Suprapubic skin (tissue), 4 donors: ENCODE data around the gene MCTP1. TPM values are rescaled to one million over a fixed set of nuclear protein-coding genes. Genes with fewer than 3 reads are reported as not detected.

Experiments
- DNase-seq, 2 donors: peaks; one replicate each; pipeline ENCODE4 v3.0.0-alpha.2; 2019; ENCODE audit warnings: low spot score in 2 of 2
- H3K27ac ChIP-seq: fragments of 200-600 bp; sonication (generic); one replicate; pipeline ENCODE4 v1.5.1; 2019
- H3K27me3 ChIP-seq: fragments of 200-600 bp; sonication (generic); one replicate; pipeline ENCODE4 v1.5.1; 2019
- H3K36me3 ChIP-seq: fragments of 200-600 bp; sonication (generic); one replicate; pipeline ENCODE4 v1.5.1; 2019
- H3K4me1 ChIP-seq: fragments of 200-600 bp; sonication (generic); one replicate; pipeline ENCODE4 v1.5.1; 2019
- H3K4me3 ChIP-seq: fragments of 200-600 bp; sonication (generic); one replicate; pipeline ENCODE4 v1.5.1; 2019; ENCODE audit warnings: mild to moderate bottlenecking
- H3K9me3 ChIP-seq: fragments of 200-600 bp; sonication (generic); one replicate; pipeline ENCODE4 v1.5.1; 2019
- EP300 ChIP-seq: sonication (generic); formaldehyde crosslinking; IDR thresholded peaks from one replicate; pipeline ENCODE4 v1.6.1; 2017; ENCODE audit warnings: antibody characterized with exemption
- POLR2A ChIP-seq, 2 donors: fragments of 450-650 bp; IDR thresholded peaks; one replicate each; pipeline ENCODE4 v1.6.1; 2017; ENCODE audit warnings: antibody characterized with exemption in 2 of 2, mild to moderate bottlenecking in 2 of 2, moderate library complexity in 2 of 2
- POLR2AphosphoS5 ChIP-seq, 3 donors: sonication (generic); formaldehyde crosslinking; IDR thresholded peaks; one replicate each; pipeline ENCODE4 v1.6.1; 2017; ENCODE audit warnings: antibody characterized with exemption in 3 of 3
- WGBS: methylation state at CpG from one replicate; pipeline ENCODE4 v1.1.5; 2018; 5-methylcytosine and 5-hydroxymethylcytosine counted together
- total RNA-seq, 4 donors: library from RNA; depleted of rRNA; stranded (reverse); fragments of >200 nt; gene quantifications; one replicate each; pipeline ENCODE4 v1.1.0, GENCODE V29; 2016
- TF ChIP-seq, protein P1 (sequence below), 2 donors: fragments of 200-600 bp in 1 of 2; fragments of 450-650 bp in 1 of 2; sonication (generic) in 1 of 2; IDR thresholded peaks; one replicate each; pipeline ENCODE4 v1.5.1; 2016 to 2019; ENCODE audit warnings: antibody characterized with exemption in 2 of 2, mild to moderate bottlenecking in 1 of 2, moderate library complexity in 1 of 2

Gene MCTP1
- total RNA-seq, 4 donors from 2014 or later = 5.0 to 19.1 (median 10.6) TPM

DNA sequence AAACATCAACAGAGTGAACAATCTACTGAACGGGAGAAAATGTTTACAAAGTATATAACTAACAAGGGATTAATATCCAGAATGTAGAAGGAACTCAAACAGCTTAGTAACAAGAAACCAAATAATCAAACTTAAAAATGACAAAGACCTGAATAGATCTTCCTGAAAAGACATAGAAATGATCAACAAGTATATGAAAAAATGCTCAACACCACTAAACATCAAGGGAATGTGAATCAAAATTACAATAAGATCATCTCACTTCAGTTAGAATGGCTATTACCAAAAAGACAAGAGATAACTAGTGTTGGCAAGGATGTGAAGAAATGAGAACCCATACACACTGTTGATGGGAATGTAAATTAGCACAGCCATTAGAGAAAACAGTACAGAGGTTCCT, 218.8 kb downstream of the MCTP1 start:
- H3K27me3 ChIP-seq = no peaks in the 10 kb centered on the region
- WGBS = 62% methylated on average over 1 of the region's 1 CpG
- no peak for TF ChIP-seq POLR2AphosphoS5 (IDR thresholded peaks at IDR 0.05)
- TF ChIP-seq EP300 = no peak
- TF ChIP-seq, protein P1, sequence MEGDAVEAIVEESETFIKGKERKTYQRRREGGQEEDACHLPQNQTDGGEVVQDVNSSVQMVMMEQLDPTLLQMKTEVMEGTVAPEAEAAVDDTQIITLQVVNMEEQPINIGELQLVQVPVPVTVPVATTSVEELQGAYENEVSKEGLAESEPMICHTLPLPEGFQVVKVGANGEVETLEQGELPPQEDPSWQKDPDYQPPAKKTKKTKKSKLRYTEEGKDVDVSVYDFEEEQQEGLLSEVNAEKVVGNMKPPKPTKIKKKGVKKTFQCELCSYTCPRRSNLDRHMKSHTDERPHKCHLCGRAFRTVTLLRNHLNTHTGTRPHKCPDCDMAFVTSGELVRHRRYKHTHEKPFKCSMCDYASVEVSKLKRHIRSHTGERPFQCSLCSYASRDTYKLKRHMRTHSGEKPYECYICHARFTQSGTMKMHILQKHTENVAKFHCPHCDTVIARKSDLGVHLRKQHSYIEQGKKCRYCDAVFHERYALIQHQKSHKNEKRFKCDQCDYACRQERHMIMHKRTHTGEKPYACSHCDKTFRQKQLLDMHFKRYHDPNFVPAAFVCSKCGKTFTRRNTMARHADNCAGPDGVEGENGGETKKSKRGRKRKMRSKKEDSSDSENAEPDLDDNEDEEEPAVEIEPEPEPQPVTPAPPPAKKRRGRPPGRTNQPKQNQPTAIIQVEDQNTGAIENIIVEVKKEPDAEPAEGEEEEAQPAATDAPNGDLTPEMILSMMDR (IDR thresholded peaks at IDR 0.05) = no peak
- no peaks in the 10 kb centered on the region for H3K36me3 ChIP-seq
- H3K4me3 ChIP-seq = no peak overlapping the region
- H3K9me3 ChIP-seq = no peaks in the 10 kb centered on the region
- H3K4me1 ChIP-seq = peaks cover 14% of the 10 kb centered on the region
- no peak for DNase-seq
- H3K27ac ChIP-seq = no peak overlapping the region

GRCh38 chr5:95063492-95063891, 221.4 kb downstream of the MCTP1 start:
- Histone ChIP-seq H3K9me3 (no peaks in the 10 kb centered on the region), H3K4me3 (no peak overlapping the region), H3K27me3 (no peaks in the 10 kb centered on the region), H3K4me1 (no peaks in the 10 kb centered on the region), H3K27ac (no peak overlapping the region), H3K36me3 (no peaks in the 10 kb centered on the region)
- DNase-seq = no peak
- 89% methylated on average over 2 of the region's 2 CpGs for WGBS
- TF ChIP-seq EP300 = no peak
- TF ChIP-seq, protein P1 (IDR thresholded peaks at IDR 0.05) = no peak
- TF ChIP-seq POLR2A (IDR thresholded peaks at IDR 0.05) = no peak
- no peak for TF ChIP-seq POLR2AphosphoS5 (IDR thresholded peaks at IDR 0.05)

GRCh38 chr5:95060098-95060497, 224.8 kb downstream of the MCTP1 start:
- WGBS = 35% methylated on average over 2 of the region's 2 CpGs
- Histone ChIP-seq H3K9me3 (no peaks in the 10 kb centered on the region), H3K36me3 (no peaks in the 10 kb centered on the region), H3K4me1 (no peaks in the 10 kb centered on the region), H3K27me3 (no peaks in the 10 kb centered on the region), H3K4me3 (no peak overlapping the region), H3K27ac (no peak overlapping the region)
- TF ChIP-seq POLR2A (IDR thresholded peaks at IDR 0.05) (no peak), EP300 (no peak), POLR2AphosphoS5 (IDR thresholded peaks at IDR 0.05) (no peak)
- TF ChIP-seq, protein P1 (IDR thresholded peaks at IDR 0.05) = no peak
- DNase-seq = no peak

DNA sequence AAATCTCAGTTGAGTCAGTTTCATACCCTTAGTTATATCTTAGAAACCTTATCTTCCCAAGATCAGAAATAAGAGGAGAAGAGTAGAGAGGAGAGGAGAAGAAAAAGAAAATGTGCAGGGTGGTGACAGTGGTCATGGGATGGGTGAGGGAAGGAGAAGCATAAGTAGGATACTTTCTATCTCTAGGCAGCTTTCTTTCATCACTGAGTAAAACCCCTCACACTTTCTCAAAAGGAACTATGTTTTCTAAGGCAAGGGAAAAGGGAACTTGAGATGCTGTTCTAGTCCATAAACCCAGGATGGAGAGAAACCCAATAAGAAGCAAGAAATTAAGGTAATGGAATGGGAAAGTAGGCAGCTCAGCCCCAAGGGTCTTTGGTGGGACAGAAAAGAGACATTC, 225.3 kb downstream of the MCTP1 start:
- Histone ChIP-seq H3K27me3 (no peaks in the 10 kb centered on the region), H3K36me3 (no peaks in the 10 kb centered on the region), H3K4me3 (no peak overlapping the region), H3K9me3 (no peaks in the 10 kb centered on the region), H3K27ac (no peak overlapping the region), H3K4me1 (no peaks in the 10 kb centered on the region)
- no peak for TF ChIP-seq POLR2A (IDR thresholded peaks at IDR 0.05)
- TF ChIP-seq POLR2AphosphoS5 (IDR thresholded peaks at IDR 0.05) = no peak
- TF ChIP-seq, protein P1 (IDR thresholded peaks at IDR 0.05) = no peak
- no peak for TF ChIP-seq EP300
- no peak for DNase-seq

DNA sequence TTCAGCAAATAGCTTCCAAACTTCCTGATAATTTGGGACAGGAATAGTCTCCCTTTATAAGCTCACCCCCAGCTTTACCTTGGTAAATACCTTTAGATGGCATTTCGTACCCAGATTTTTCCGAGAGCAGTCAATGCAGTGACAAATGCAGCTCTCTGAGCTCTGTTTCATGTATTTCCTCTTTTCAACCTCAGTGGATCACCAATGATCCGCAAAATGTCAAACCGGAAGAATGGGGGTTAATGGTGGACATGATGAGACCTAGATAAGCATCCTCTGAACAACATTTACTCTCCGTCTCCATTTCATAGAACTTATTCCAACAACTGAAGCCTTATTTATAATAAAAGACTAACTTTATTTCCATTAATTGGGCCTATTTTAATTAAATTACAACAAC, 227.3 kb downstream of the MCTP1 start:
- DNase-seq = no peak
- Histone ChIP-seq H3K36me3 (no peaks in the 10 kb centered on the region), H3K27me3 (no peaks in the 10 kb centered on the region), H3K4me1 (no peaks in the 10 kb centered on the region), H3K9me3 (no peaks in the 10 kb centered on the region), H3K4me3 (no peak overlapping the region), H3K27ac (no peak overlapping the region)
- no peak for TF ChIP-seq POLR2AphosphoS5 (IDR thresholded peaks at IDR 0.05)
- TF ChIP-seq POLR2A (IDR thresholded peaks at IDR 0.05) = no peak
- 81% methylated on average over 5 of the region's 5 CpGs for WGBS

DNA sequence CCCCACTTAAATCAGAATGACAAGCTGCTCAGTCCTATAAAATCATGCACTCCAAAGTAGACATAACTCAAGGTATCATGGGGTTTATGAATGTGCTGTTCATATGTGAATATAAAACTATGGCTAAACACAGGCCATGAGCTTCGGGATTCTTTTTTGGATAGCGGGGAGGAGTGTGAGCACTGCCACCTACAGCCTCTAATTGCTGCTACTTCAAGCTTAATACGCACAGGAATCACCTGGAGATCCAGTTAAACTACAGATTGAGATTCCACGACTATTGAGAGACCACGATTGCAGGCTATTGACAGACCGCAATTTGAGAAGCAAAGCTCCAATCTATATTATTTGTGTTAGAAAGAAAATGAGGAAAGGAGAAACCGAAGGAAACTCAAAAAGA, 231.6 kb downstream of the MCTP1 start:
- no peak overlapping the region for H3K4me3 ChIP-seq
- H3K27me3 ChIP-seq = no peaks in the 10 kb centered on the region
- no peak overlapping the region for H3K27ac ChIP-seq
- TF ChIP-seq POLR2AphosphoS5 (IDR thresholded peaks at IDR 0.05) = no peak
- TF ChIP-seq, protein P1 (IDR thresholded peaks at IDR 0.05) = no peak
- no peak for TF ChIP-seq EP300
- TF ChIP-seq POLR2A (IDR thresholded peaks at IDR 0.05) = no peak
- peaks cover 3% of the 10 kb centered on the region for H3K4me1 ChIP-seq
- DNase-seq = no peak
- no peaks in the 10 kb centered on the region for H3K9me3 ChIP-seq
- whole genome bisulfite sequencing = 86% methylated on average over 7 of the region's 7 CpGs
- no peaks in the 10 kb centered on the region for H3K36me3 ChIP-seq
